Heart right ventricle (tissue), 16 donors: ENCODE results near the gene DDB1. TPM values are rescaled to one million over a fixed set of nuclear protein-coding genes. Genes with fewer than 3 reads are reported as not detected.

ENCODE experiments used
- ATAC-seq, 8 donors: fragments of 200-7000 bp; cut with Tn5 transposase; one replicate each; pipeline ENCODE4 v1.9.1; 2020; ENCODE audit warnings: mild to moderate bottlenecking in 8 of 8, moderate library complexity in 8 of 8, moderate number of reproducible peaks in 1 of 8
- DNase-seq, 2 donors: peaks; one replicate each; pipeline ENCODE4 v3.0.0-alpha.2; 2020
- H3K27ac ChIP-seq, 10 donors: fragments of 200-600 bp; sonication (generic) in 2 of 10; one replicate each; pipeline versions ENCODE4 v1.5.0 to v1.8.0; 2020 to 2022; ENCODE audit warnings: mild to moderate bottlenecking in 3 of 10
- H3K27me3 ChIP-seq, 7 donors: fragments of 200-600 bp; one replicate each; pipeline ENCODE4 v1.8.0; 2021 to 2022; ENCODE audit warnings: mild to moderate bottlenecking in 2 of 7
- H3K36me3 ChIP-seq, 9 donors: fragments of 200-600 bp; sonication (generic) in 1 of 9; one replicate each; pipeline versions ENCODE4 v1.5.0 to v1.8.0; 2020 to 2022; ENCODE audit warnings: mild to moderate bottlenecking in 2 of 9
- H3K4me1 ChIP-seq, 9 donors: fragments of 200-600 bp; sonication (generic) in 1 of 9; one replicate each; pipeline versions ENCODE4 v1.5.0 to v1.8.0; 2020 to 2022; ENCODE audit warnings: mild to moderate bottlenecking in 4 of 9
- H3K4me3 ChIP-seq, 10 donors: fragments of 200-600 bp; sonication (generic) in 2 of 10; one replicate each; pipeline versions ENCODE4 v1.5.0 to v1.8.0; 2020 to 2022; ENCODE audit warnings: mild to moderate bottlenecking in 7 of 10, moderate library complexity in 2 of 10
- H3K9me3 ChIP-seq, 11 donors: fragments of 200-600 bp in 10 of 11; sonication (generic) in 2 of 11; one replicate each; pipeline versions ENCODE4 v1.5.0 to v1.8.0; 2013 to 2022; ENCODE audit warnings: mild to moderate bottlenecking in 2 of 11, control low read depth in 1 of 11, moderate library complexity in 1 of 11
- CTCF ChIP-seq, 9 donors: fragments of 200-600 bp; sonication (generic) in 2 of 9; IDR thresholded peaks; one replicate each; pipeline versions ENCODE4 v1.5.0 to v1.8.0; 2021 to 2022; ENCODE audit warnings: antibody characterized with exemption in 9 of 9, mild to moderate bottlenecking in 5 of 9, moderate library complexity in 1 of 9
- WGBS, 2 donors: extraction: QIAGEN DNeasy Blood & Tissue Kit; methylation state at CpG; one replicate each; pipeline ENCODE4 v1.1.7; 2013; ENCODE audit warnings: inconsistent platforms in 1 of 2; 5-methylcytosine and 5-hydroxymethylcytosine counted together
- intact Hi-C, 10 donors: fragments of 100-400 bp; cut with DNase I; formaldehyde crosslinking; loops; one replicate each; pipeline versions ENCODE4 v1.11.1 to v1.14.2; 2022
- polyA plus RNA-seq, 2 donors: library from polyadenylated mRNA; stranded (reverse); fragments of 200-250 nt; gene quantifications; one replicate each; pipeline ENCODE4 v1.2.3, GENCODE V29; 2013
- total RNA-seq, 10 donors: library from RNA; stranded (reverse); fragmentation: NEBNext Ultra II Directional in 3 of 10; extraction: Animal tissue kit (Norgen Biotek cat#: 25700) in 3 of 10; gene quantifications; one replicate each; pipeline versions ENCODE4 v1.2.1 to v1.2.4, GENCODE V29; 2021 to 2023
- donor health status: Arrhythmogenic right ventricular cardiomyopathy.
- donor health status: ischemic (EF 13 %, LVEDD 7.1; RV severe dilation, severe dysfunction).
- donor health status: healthy with polysubstance abuse.
- donor health status: DM: no; HTN: yes; CAD: no.
- donor health status: DM: no; HTN: no; CAD: no.
- donor health status: ischemic (EF 25% LVEDD 6.9; RV normal size, moderate dysfunction).
- donor health status: ischemic (EF 25% LVEDD 5.7; RV mildly dilated, moderate dysfunction).
- donor health status: healthy.
- donor health status: DM: yes; HTN: yes; CAD: no.
- donor health status: Ischemic cardiomyopathy.
- donor health status: ischemic (EF 35%, LVEDD 5.7; RV mildly dilated, moderate dysfunction).
- donor health status: nonischemic (EF 11% LVEDD 7.7; RV severe dilation, severe dysfunction).
- donor health status: DM: yes; HTN: yes; CAD: no.
- donor health status: PGD.
- donor health status: ischemic (EF 29% LVEDD 5.4; RV normal size, mild dysfunction).
- donor health status: nonischemic (EF 23%, LVEDD 6.1; RV moderate dilation, normal function).

Gene DDB1
- total and polyA plus RNA-seq, 12 donors: 59.0 to 147 (median 129) TPM

GRCh38 chr11:61337706-61338470 lies 5.0 kb upstream of the DDB1 start:
- no peaks in the 10 kb centered on the region for H3K27me3 ChIP-seq
- no peak for ATAC-seq
- no peak for DNase-seq
- no peaks in the 10 kb centered on the region for H3K9me3 ChIP-seq
- H3K4me3 ChIP-seq: no peak overlapping the region
- WGBS, 2 donors: 91 to 93% methylated on average over 15 of the region's 15 CpGs
- no peak overlapping the region for H3K27ac ChIP-seq
- intact Hi-C loops: loop anchor here in 6 of 10 donors (2.0 to 10.0 kb wide), 4 partner anchors 25 to 97 kb away; partner anchors contain the start of genes SDHAF2 (in 1 of the 6) and TMEM138 (in 1 of the 6)
- no peak for TF ChIP-seq CTCF (IDR thresholded peaks at IDR 0.05)
- peaks cover 0 to 25% (median 16%) of the 10 kb centered on the region in 9 donors for H3K4me1 ChIP-seq
- H3K36me3 ChIP-seq: peaks cover 0 to 31% (median 0%) of the 10 kb centered on the region in 9 donors

GRCh38 chr11:61336171-61336935 lies 3.4 kb upstream of the DDB1 start:
- peak overlapping the region in 8 of 10 donors; percentile 8 to 70 (median 48) for H3K27ac ChIP-seq
- H3K4me1 ChIP-seq: peaks cover 7 to 33% (median 26%) of the 10 kb centered on the region in 9 donors
- H3K36me3 ChIP-seq: peaks cover 0 to 19% (median 0%) of the 10 kb centered on the region in 9 donors
- WGBS, 2 donors: 34 to 36% methylated on average over 8 of the region's 8 CpGs
- no peaks in the 10 kb centered on the region for H3K27me3 ChIP-seq
- peak; percentile 55 to 76 for DNase-seq
- no peaks in the 10 kb centered on the region for H3K9me3 ChIP-seq
- peak; percentile 38 to 64 (median 53) for ATAC-seq
- intact Hi-C loops: loop anchor here in 9 of 10 donors (1.0 to 10.0 kb wide), 5 partner anchors 26 to 98 kb away; partner anchors contain the start of genes SDHAF2 (in 1 of the 9) and TMEM138 (in 1 of the 9)
- no peak overlapping the region for H3K4me3 ChIP-seq
- peak in 8 of 9 donors; percentile 93 to 99 (median 96) for TF ChIP-seq CTCF (IDR thresholded peaks at IDR 0.05)

GRCh38 chr11:61335355-61335710 lies 2.4 kb upstream of the DDB1 start:
- H3K4me1 ChIP-seq: peaks cover 11 to 43% (median 36%) of the 10 kb centered on the region in 9 donors
- peaks cover 0 to 28% (median 0%) of the 10 kb centered on the region in 9 donors for H3K36me3 ChIP-seq
- intact Hi-C loops: loop anchor here in 3 of 10 donors (2.0 to 10.0 kb wide), 3 partner anchors 49 to 99 kb away; partner anchors contain the start of gene SDHAF2 (in 1 of the 3)
- no peaks in the 10 kb centered on the region for H3K27me3 ChIP-seq
- peak overlapping the region in 5 of 10 donors; percentile 0 to 70 (median 24) for H3K27ac ChIP-seq
- DNase-seq (no peak), ATAC-seq (no peak)
- no peaks in the 10 kb centered on the region for H3K9me3 ChIP-seq
- WGBS, 2 donors: 70 to 92% methylated on average over 1 of the region's 1 CpG
- no peak for TF ChIP-seq CTCF (IDR thresholded peaks at IDR 0.05)
- H3K4me3 ChIP-seq: no peak overlapping the region
